Measurements from ENCODE around the gene LCLAT1.

The LCLAT1 gene

DNA sequence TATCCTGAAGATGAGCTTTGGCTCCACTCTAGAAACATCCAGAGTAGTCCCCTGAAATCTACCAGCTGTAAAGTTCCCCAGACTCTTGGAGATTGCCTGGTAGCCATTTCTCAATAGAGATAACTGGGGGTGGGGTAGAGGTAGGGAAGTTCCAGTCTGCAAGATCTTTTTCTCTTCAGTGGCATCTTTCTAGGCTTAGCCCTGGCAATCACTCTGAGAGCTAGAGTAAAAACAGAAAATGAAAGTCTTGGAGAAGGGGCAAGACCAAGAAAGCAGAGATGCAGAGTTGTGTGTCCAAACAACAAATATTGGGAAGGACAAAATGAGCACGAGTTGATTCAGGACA lies 41.8 kb upstream of the LCLAT1 start:
- H3K27ac ChIP-seq: no peak overlapping the region
- no peaks in the 10 kb centered on the region for H3K36me3 ChIP-seq (ENCODE audit: insufficient read depth, low read length)
- no peak for DNase-seq (ENCODE audit: low read depth, low spot score)

DNA sequence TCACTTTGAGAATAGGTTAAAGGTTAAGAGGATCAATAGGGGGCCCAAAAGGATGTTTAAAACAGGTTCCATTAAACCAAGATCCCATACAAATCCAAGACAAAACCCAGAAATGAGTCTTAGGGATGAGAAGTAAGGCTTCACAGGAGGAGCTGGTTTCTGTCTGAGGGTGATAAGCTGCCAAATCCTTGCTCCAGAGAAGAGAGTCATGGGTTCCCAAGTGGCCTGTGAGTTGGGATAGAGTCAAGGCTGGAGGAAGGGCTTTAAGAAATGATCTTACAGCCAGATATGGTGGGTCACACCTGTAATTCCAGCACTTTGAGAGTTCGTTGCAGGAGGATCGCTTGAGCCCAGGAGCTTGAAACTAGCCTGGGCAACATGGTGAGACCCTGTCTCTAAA lies 40.2 kb upstream of the LCLAT1 start:
- Histone ChIP-seq H3K27ac (no peak overlapping the region), H3K36me3 (ENCODE audit: insufficient read depth, low read length) (no peaks in the 10 kb centered on the region), H3K4me3 (no peak overlapping the region), H3K9ac (ENCODE audit: insufficient read length) (no peak overlapping the region), H3K9me3 (ENCODE audit: low read depth, low read length) (no peaks in the 10 kb centered on the region)
- TF ChIP-seq FOXP2 (optimal IDR thresholded peaks at IDR 0.05; ENCODE audit: control extremely low read depth, extremely low read length, insufficient read depth): no peak
- no peak for TF ChIP-seq POLR2AphosphoS5 (IDR thresholded peaks at IDR 0.05; ENCODE audit: borderline replicate concordance, low read depth, low read length)
- TF ChIP-seq EZH2 (IDR thresholded peaks at IDR 0.05): no peak
- no peak for DNase-seq (ENCODE audit: low read depth, low spot score)

More for the DNA sequence above, 41.8 kb upstream of the LCLAT1 start:
- Histone ChIP-seq H3K4me3 (no peak overlapping the region), H3K9ac (ENCODE audit: insufficient read length) (no peak overlapping the region), H3K9me3 (ENCODE audit: low read depth, low read length) (no peaks in the 10 kb centered on the region)
- no peak for TF ChIP-seq EZH2 (IDR thresholded peaks at IDR 0.05)

DNA sequence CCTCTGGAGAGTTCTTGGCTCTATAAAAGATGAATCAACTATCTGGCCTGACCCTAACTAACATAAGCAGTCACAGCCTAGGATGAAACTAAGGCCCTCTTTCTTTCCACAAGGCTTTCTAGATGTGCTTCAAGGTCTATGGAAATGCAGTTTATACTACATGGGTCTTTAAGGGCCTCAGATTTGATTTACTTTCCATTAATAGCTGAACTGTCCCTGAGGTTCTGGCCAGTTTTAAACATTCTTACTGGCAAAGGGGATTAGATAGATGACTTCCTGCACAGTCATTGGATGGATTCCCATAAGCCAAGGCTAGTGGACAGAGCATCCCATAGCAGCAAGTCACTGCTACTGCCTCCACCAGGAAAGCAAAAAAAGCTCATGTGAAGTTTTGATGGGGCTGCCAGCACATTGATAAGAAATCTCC lies 38.1 kb upstream of the LCLAT1 start:
- H3K9ac ChIP-seq (ENCODE audit: insufficient read length): no peak overlapping the region
- no peaks in the 10 kb centered on the region for H3K9me3 ChIP-seq (ENCODE audit: low read depth, low read length)
- H3K4me3 ChIP-seq: no peak overlapping the region
- H3K36me3 ChIP-seq (ENCODE audit: insufficient read depth, low read length): no peaks in the 10 kb centered on the region
- TF ChIP-seq POLR2AphosphoS5 (IDR thresholded peaks at IDR 0.05; ENCODE audit: borderline replicate concordance, low read depth, low read length): no peak
- TF ChIP-seq FOXP2 (optimal IDR thresholded peaks at IDR 0.05; ENCODE audit: control extremely low read depth, extremely low read length, insufficient read depth): no peak
- no peak for TF ChIP-seq EZH2 (IDR thresholded peaks at IDR 0.05)
- H3K27ac ChIP-seq: no peak overlapping the region
- no peak for DNase-seq (ENCODE audit: low read depth, low spot score)

DNA sequence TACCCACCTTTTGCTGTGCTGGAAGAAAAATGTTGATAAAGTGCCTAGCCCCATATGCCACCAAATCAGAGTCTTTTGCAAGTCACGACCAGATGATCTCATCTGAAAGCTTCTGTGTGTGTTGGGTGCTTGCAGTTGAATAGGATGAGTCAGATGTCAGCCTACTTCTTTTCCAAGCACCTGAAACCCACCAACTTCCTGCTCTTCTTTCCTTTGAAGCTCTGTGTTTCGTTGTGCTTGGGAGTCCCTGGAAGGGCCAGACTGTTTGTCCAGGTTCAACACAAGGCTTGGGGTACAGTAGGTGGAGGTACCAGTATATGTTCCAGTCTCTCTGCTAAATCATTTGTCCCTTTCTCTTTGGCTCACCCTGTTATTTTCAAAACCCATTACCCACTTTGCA lies 36.8 kb upstream of the LCLAT1 start:
- Histone ChIP-seq H3K4me3 (no peak overlapping the region), H3K27ac (no peak overlapping the region), H3K9me3 (ENCODE audit: low read depth, low read length) (no peaks in the 10 kb centered on the region), H3K36me3 (ENCODE audit: insufficient read depth, low read length) (no peaks in the 10 kb centered on the region), H3K9ac (ENCODE audit: insufficient read length) (no peak overlapping the region)
- TF ChIP-seq FOXP2 (optimal IDR thresholded peaks at IDR 0.05; ENCODE audit: control extremely low read depth, extremely low read length, insufficient read depth) (no peak), POLR2AphosphoS5 (IDR thresholded peaks at IDR 0.05; ENCODE audit: borderline replicate concordance, low read depth, low read length) (no peak), EZH2 (IDR thresholded peaks at IDR 0.05) (no peak)
- DNase-seq (ENCODE audit: low read depth, low spot score): no peak

DNA sequence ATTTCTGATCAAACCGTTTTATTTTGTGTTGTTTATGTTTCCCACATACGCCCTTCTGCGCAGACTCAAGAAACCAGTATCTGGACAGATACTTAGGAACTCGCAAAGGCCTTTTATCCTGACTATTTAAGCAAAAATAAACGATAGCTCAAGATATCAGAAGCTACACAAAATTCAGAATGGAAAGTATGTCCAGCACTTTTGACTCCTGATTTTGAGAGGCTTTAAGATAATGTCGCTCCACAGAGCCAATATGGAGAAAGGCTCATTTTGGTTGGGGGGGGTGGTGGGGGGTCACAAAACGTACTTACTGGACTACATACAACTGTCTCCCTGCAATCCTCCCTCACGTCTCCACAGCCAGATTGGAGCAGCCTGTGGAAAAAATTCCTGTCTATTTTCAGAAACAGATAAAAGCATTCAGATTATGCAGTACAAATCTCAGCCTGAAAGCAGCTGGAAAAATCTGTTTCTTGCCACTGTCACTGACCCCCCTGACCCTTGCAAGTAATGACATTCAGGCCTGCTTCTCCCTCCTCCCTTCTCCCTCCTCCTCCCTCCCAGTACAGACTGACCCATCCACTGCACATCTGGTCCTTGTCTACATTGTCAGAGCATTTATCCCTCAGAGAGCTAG lies 34.9 kb upstream of the LCLAT1 start:
- Histone ChIP-seq H3K27ac (no peak overlapping the region), H3K4me3 (no peak overlapping the region), H3K9ac (ENCODE audit: insufficient read length) (no peak overlapping the region), H3K9me3 (ENCODE audit: low read depth, low read length) (no peaks in the 10 kb centered on the region), H3K36me3 (ENCODE audit: insufficient read depth, low read length) (no peaks in the 10 kb centered on the region)
- TF ChIP-seq FOXP2 (optimal IDR thresholded peaks at IDR 0.05; ENCODE audit: control extremely low read depth, extremely low read length, insufficient read depth) (no peak), POLR2AphosphoS5 (IDR thresholded peaks at IDR 0.05; ENCODE audit: borderline replicate concordance, low read depth, low read length) (no peak), EZH2 (IDR thresholded peaks at IDR 0.05) (no peak)
- DNase-seq (ENCODE audit: low read depth, low spot score): no peak

DNA sequence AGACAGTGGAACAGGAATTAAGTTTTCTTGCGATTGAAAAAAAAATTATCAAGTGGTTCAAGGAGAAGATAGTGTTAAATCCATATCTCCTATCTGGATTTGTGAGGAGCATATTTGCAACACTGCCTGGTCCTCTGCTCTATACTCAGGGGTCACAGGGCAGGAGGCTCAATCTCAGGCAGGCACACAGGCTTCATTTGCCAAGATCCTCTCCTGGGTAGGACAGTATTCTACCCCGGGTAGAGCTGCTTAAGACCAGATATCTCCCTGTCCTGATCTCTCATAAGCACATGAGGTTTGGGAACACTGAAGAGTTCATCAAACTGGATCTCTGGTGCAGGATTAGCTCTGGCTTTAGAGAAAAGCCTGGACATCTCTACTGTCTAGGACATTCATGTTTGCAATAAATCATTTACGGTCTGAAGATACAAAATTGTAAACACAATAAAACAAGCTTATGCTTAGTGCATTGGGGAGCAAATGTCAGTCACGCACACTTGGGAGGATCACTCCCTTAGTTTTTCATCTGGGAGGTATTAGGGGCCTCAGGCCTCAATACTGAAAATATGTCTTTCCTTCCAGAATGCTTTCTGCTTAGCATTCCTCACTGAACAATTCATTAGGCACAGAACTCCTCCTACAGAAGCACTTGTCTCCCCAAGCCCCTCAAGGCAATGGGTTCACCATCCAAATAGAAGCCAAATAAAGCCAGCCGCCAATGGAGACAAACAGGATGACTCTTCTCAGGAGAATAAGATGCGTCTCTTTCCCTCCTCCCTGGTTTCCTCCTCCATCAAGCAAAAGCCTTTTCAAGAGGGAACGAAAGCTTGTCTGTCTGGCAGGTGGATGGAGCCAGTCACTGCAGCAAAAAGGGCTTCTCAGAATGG lies 34.1 kb upstream of the LCLAT1 start:
- Histone ChIP-seq H3K36me3 (ENCODE audit: insufficient read depth, low read length) (no peaks in the 10 kb centered on the region), H3K27ac (0 out of 2 replicates have a peak overlapping the region, but pooled peaks have one; percentile 15), H3K9ac (ENCODE audit: insufficient read length) (no peak overlapping the region), H3K4me3 (no peak overlapping the region), H3K9me3 (ENCODE audit: low read depth, low read length) (no peaks in the 10 kb centered on the region)
- TF ChIP-seq POLR2AphosphoS5 (IDR thresholded peaks at IDR 0.05; ENCODE audit: borderline replicate concordance, low read depth, low read length): no peak
- TF ChIP-seq FOXP2 (optimal IDR thresholded peaks at IDR 0.05; ENCODE audit: control extremely low read depth, extremely low read length, insufficient read depth): no peak
- TF ChIP-seq EZH2 (IDR thresholded peaks at IDR 0.05): no peak
- no peak for DNase-seq (ENCODE audit: low read depth, low spot score)

DNA sequence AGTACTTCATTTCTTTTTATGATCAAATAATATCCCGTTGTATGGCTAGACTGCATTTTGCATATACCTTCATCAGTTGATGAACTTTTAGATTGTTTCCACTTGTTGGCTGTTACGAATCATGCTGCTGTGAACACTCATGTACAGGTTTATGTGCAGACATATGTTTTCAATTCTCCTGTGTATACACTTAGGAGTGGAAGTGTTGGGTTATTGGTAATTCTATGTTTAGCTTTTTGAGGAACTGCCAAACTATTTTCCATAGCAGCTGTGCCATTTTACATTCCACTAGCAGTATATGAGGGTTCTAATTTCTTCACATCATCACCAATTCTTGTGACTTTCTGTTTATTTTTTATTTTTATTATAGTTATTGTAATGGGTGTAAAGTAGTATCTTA lies 32.1 kb upstream of the LCLAT1 start:
- Histone ChIP-seq H3K27ac (no peak overlapping the region), H3K36me3 (ENCODE audit: insufficient read depth, low read length) (no peaks in the 10 kb centered on the region), H3K9ac (ENCODE audit: insufficient read length) (no peak overlapping the region), H3K4me3 (no peak overlapping the region), H3K9me3 (ENCODE audit: low read depth, low read length) (no peaks in the 10 kb centered on the region)
- TF ChIP-seq FOXP2 (optimal IDR thresholded peaks at IDR 0.05; ENCODE audit: control extremely low read depth, extremely low read length, insufficient read depth) (no peak), EZH2 (IDR thresholded peaks at IDR 0.05) (no peak), POLR2AphosphoS5 (IDR thresholded peaks at IDR 0.05; ENCODE audit: borderline replicate concordance, low read depth, low read length) (no peak)
- no peak for DNase-seq (ENCODE audit: low read depth, low spot score)

DNA sequence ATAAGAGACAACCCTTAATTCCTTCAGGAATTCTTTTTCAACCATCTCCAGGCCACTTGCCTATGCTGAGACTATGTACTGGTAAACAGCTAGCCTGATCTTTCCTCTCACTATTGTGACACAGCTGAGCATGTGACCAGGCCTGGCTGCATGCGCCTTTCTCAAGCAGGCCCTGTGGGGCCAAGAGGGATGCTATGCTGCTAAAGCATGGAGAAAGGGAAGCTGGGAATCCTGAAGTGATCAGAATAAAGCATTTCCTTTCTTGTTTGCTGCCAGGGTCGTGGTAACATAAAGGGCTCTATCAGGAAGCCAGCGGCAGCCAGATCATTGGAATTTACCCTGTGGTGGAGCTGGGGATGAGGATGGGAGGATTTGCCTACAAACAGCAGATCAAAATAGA lies 29.8 kb upstream of the LCLAT1 start:
- Histone ChIP-seq H3K27ac (no peak overlapping the region), H3K36me3 (ENCODE audit: insufficient read depth, low read length) (no peaks in the 10 kb centered on the region), H3K9ac (ENCODE audit: insufficient read length) (no peak overlapping the region), H3K4me3 (no peak overlapping the region), H3K9me3 (ENCODE audit: low read depth, low read length) (no peaks in the 10 kb centered on the region)
- no peak for DNase-seq (ENCODE audit: low read depth, low spot score)
- TF ChIP-seq POLR2AphosphoS5 (IDR thresholded peaks at IDR 0.05; ENCODE audit: borderline replicate concordance, low read depth, low read length) (no peak), FOXP2 (optimal IDR thresholded peaks at IDR 0.05; ENCODE audit: control extremely low read depth, extremely low read length, insufficient read depth) (no peak), EZH2 (IDR thresholded peaks at IDR 0.05) (no peak)

Data from SK-N-MC (cell line).